ENCODE data around the gene TEX48.

Gene TEX48

GRCh38 chr9:114631166-114631565, 50.8 kb downstream of the TEX48 start:
- Histone ChIP-seq H3K27me3 (ENCODE audit: control insufficient read depth in 5 of 5, insufficient read depth in 4 of 5, low read length in 5 of 5) (no peaks in the 10 kb centered on the region), H3K36me3 (ENCODE audit: control insufficient read depth in 5 of 5, insufficient read depth in 5 of 5, low read length in 5 of 5) (peaks cover 21 to 90% (median 76%) of the 10 kb centered on the region in 5 donors), H3K9ac (ENCODE audit: low read length in 5 of 5) (no peak overlapping the region), H3K4me1 (ENCODE audit: control insufficient read depth in 5 of 5, insufficient read depth in 5 of 5, low read length in 5 of 5) (peaks cover 0 to 12% (median 4%) of the 10 kb centered on the region in 5 donors), H3K27ac (ENCODE audit: low read depth, low read length) (no peak overlapping the region), H3K4me3 (ENCODE audit: low read depth in 1 of 5, low read length in 5 of 5) (no peak overlapping the region), H3K9me3 (ENCODE audit: control insufficient read depth in 5 of 5, low read length in 5 of 5) (no peaks in the 10 kb centered on the region)

- Histone ChIP-seq H3K4me1 (ENCODE audit: control insufficient read depth in 5 of 5, insufficient read depth in 5 of 5, low read length in 5 of 5) (peaks cover 0 to 12% (median 4%) of the 10 kb centered on the region in 5 donors), H3K4me3 (ENCODE audit: low read depth in 1 of 5, low read length in 5 of 5) (no peak overlapping the region), H3K9me3 (ENCODE audit: control insufficient read depth in 5 of 5, low read length in 5 of 5) (no peaks in the 10 kb centered on the region), H3K9ac (ENCODE audit: low read length in 5 of 5) (no peak overlapping the region), H3K27me3 (ENCODE audit: control insufficient read depth in 5 of 5, insufficient read depth in 4 of 5, low read length in 5 of 5) (no peaks in the 10 kb centered on the region), H3K36me3 (ENCODE audit: control insufficient read depth in 5 of 5, insufficient read depth in 5 of 5, low read length in 5 of 5) (peaks cover 21 to 79% (median 66%) of the 10 kb centered on the region in 5 donors), H3K27ac (ENCODE audit: low read depth, low read length) (no peak overlapping the region)
Observed at GRCh38 chr9:114629563-114630090, 52.4 kb downstream of the TEX48 start.

GRCh38 chr9:114627553-114627952, 54.4 kb downstream of the TEX48 start:
- Histone ChIP-seq H3K9me3 (ENCODE audit: control insufficient read depth in 5 of 5, low read length in 5 of 5) (no peaks in the 10 kb centered on the region), H3K4me1 (ENCODE audit: control insufficient read depth in 5 of 5, insufficient read depth in 5 of 5, low read length in 5 of 5) (peaks cover 0 to 15% (median 2%) of the 10 kb centered on the region in 5 donors), H3K27me3 (ENCODE audit: control insufficient read depth in 5 of 5, insufficient read depth in 4 of 5, low read length in 5 of 5) (no peaks in the 10 kb centered on the region), H3K4me3 (ENCODE audit: low read depth in 1 of 5, low read length in 5 of 5) (no peak overlapping the region), H3K9ac (ENCODE audit: low read length in 5 of 5) (no peak overlapping the region), H3K36me3 (ENCODE audit: control insufficient read depth in 5 of 5, insufficient read depth in 5 of 5, low read length in 5 of 5) (peaks cover 18 to 65% (median 48%) of the 10 kb centered on the region in 5 donors), H3K27ac (ENCODE audit: low read depth, low read length) (no peak overlapping the region)

GRCh38 chr9:114626415-114627020, 55.5 kb downstream of the TEX48 start:
- Histone ChIP-seq H3K4me3 (ENCODE audit: low read depth in 1 of 5, low read length in 5 of 5) (no peak overlapping the region), H3K4me1 (ENCODE audit: control insufficient read depth in 5 of 5, insufficient read depth in 5 of 5, low read length in 5 of 5) (peaks cover 0 to 25% (median 12%) of the 10 kb centered on the region in 5 donors), H3K36me3 (ENCODE audit: control insufficient read depth in 5 of 5, insufficient read depth in 5 of 5, low read length in 5 of 5) (peaks cover 18 to 58% (median 42%) of the 10 kb centered on the region in 5 donors), H3K9me3 (ENCODE audit: control insufficient read depth in 5 of 5, low read length in 5 of 5) (no peaks in the 10 kb centered on the region), H3K9ac (ENCODE audit: low read length in 5 of 5) (peak overlapping the region in 1 of 5 donors; percentile 30), H3K27ac (ENCODE audit: low read depth, low read length) (no peak overlapping the region), H3K27me3 (ENCODE audit: control insufficient read depth in 5 of 5, insufficient read depth in 4 of 5, low read length in 5 of 5) (no peaks in the 10 kb centered on the region)

GRCh38 chr9:114624677-114625076, 57.3 kb downstream of the TEX48 start:
- H3K4me3 ChIP-seq (ENCODE audit: low read depth in 1 of 5, low read length in 5 of 5) = no peak overlapping the region
- no peak overlapping the region for H3K9ac ChIP-seq (ENCODE audit: low read length in 5 of 5)
- no peaks in the 10 kb centered on the region for H3K9me3 ChIP-seq (ENCODE audit: control insufficient read depth in 5 of 5, low read length in 5 of 5)
- H3K27me3 ChIP-seq (ENCODE audit: control insufficient read depth in 5 of 5, insufficient read depth in 4 of 5, low read length in 5 of 5) = no peaks in the 10 kb centered on the region
- H3K27ac ChIP-seq (ENCODE audit: low read depth, low read length) = no peak overlapping the region
- H3K36me3 ChIP-seq (ENCODE audit: control insufficient read depth in 5 of 5, insufficient read depth in 5 of 5, low read length in 5 of 5) = peaks cover 12 to 41% (median 28%) of the 10 kb centered on the region in 5 donors
- peaks cover 0 to 25% (median 13%) of the 10 kb centered on the region in 5 donors for H3K4me1 ChIP-seq (ENCODE audit: control insufficient read depth in 5 of 5, insufficient read depth in 5 of 5, low read length in 5 of 5)

- Histone ChIP-seq H3K36me3 (ENCODE audit: control insufficient read depth in 5 of 5, insufficient read depth in 5 of 5, low read length in 5 of 5) (peaks cover 2 to 26% (median 12%) of the 10 kb centered on the region in 5 donors), H3K4me3 (ENCODE audit: low read depth in 1 of 5, low read length in 5 of 5) (no peak overlapping the region), H3K27ac (ENCODE audit: low read depth, low read length) (peak overlapping the region; percentile 50), H3K4me1 (ENCODE audit: control insufficient read depth in 5 of 5, insufficient read depth in 5 of 5, low read length in 5 of 5) (peaks cover 0 to 27% (median 17%) of the 10 kb centered on the region in 5 donors), H3K27me3 (ENCODE audit: control insufficient read depth in 5 of 5, insufficient read depth in 4 of 5, low read length in 5 of 5) (no peaks in the 10 kb centered on the region), H3K9ac (ENCODE audit: low read length in 5 of 5) (peak overlapping the region in 1 of 5 donors; percentile 47), H3K9me3 (ENCODE audit: control insufficient read depth in 5 of 5, low read length in 5 of 5) (no peaks in the 10 kb centered on the region)
Observed at GRCh38 chr9:114621975-114622609, 59.9 kb downstream of the TEX48 start.

GRCh38 chr9:114621561-114621960, 60.4 kb downstream of the TEX48 start:
- Histone ChIP-seq H3K36me3 (ENCODE audit: control insufficient read depth in 5 of 5, insufficient read depth in 5 of 5, low read length in 5 of 5) (peaks cover 2 to 21% (median 7%) of the 10 kb centered on the region in 5 donors), H3K9me3 (ENCODE audit: control insufficient read depth in 5 of 5, low read length in 5 of 5) (no peaks in the 10 kb centered on the region), H3K27me3 (ENCODE audit: control insufficient read depth in 5 of 5, insufficient read depth in 4 of 5, low read length in 5 of 5) (no peaks in the 10 kb centered on the region), H3K4me3 (ENCODE audit: low read depth in 1 of 5, low read length in 5 of 5) (no peak overlapping the region), H3K9ac (ENCODE audit: low read length in 5 of 5) (no peak overlapping the region), H3K4me1 (ENCODE audit: control insufficient read depth in 5 of 5, insufficient read depth in 5 of 5, low read length in 5 of 5) (peaks cover 3 to 30% (median 23%) of the 10 kb centered on the region in 5 donors), H3K27ac (ENCODE audit: low read depth, low read length) (no peak overlapping the region)

GRCh38 chr9:114619191-114619761, 62.7 kb downstream of the TEX48 start:
- peak overlapping the region in 1 of 5 donors; percentile 58 for H3K9ac ChIP-seq (ENCODE audit: low read length in 5 of 5)
- peaks cover 2 to 16% (median 4%) of the 10 kb centered on the region in 5 donors for H3K36me3 ChIP-seq (ENCODE audit: control insufficient read depth in 5 of 5, insufficient read depth in 5 of 5, low read length in 5 of 5)
- H3K27ac ChIP-seq (ENCODE audit: low read depth, low read length) = peak overlapping the region; percentile 2
- peak overlapping the region in 4 of 5 donors; percentile 20 to 49 (median 42) for H3K4me3 ChIP-seq (ENCODE audit: low read depth in 1 of 5, low read length in 5 of 5)
- H3K4me1 ChIP-seq (ENCODE audit: control insufficient read depth in 5 of 5, insufficient read depth in 5 of 5, low read length in 5 of 5) = peaks cover 4 to 38% (median 27%) of the 10 kb centered on the region in 5 donors
- no peaks in the 10 kb centered on the region for H3K9me3 ChIP-seq (ENCODE audit: control insufficient read depth in 5 of 5, low read length in 5 of 5)
- no peaks in the 10 kb centered on the region for H3K27me3 ChIP-seq (ENCODE audit: control insufficient read depth in 5 of 5, insufficient read depth in 4 of 5, low read length in 5 of 5)

GRCh38 chr9:114616684-114617520, 65.1 kb downstream of the TEX48 start:
- Histone ChIP-seq H3K4me1 (ENCODE audit: control insufficient read depth in 5 of 5, insufficient read depth in 5 of 5, low read length in 5 of 5) (peaks cover 11 to 52% (median 41%) of the 10 kb centered on the region in 5 donors), H3K36me3 (ENCODE audit: control insufficient read depth in 5 of 5, insufficient read depth in 5 of 5, low read length in 5 of 5) (peaks cover 2 to 14% (median 4%) of the 10 kb centered on the region in 5 donors), H3K27me3 (ENCODE audit: control insufficient read depth in 5 of 5, insufficient read depth in 4 of 5, low read length in 5 of 5) (no peaks in the 10 kb centered on the region), H3K27ac (ENCODE audit: low read depth, low read length) (peak overlapping the region; percentile 62), H3K9ac (ENCODE audit: low read length in 5 of 5) (peak overlapping the region in 4 of 5 donors; percentile 29 to 63 (median 38)), H3K9me3 (ENCODE audit: control insufficient read depth in 5 of 5, low read length in 5 of 5) (no peaks in the 10 kb centered on the region), H3K4me3 (ENCODE audit: low read depth in 1 of 5, low read length in 5 of 5) (no peak overlapping the region)

All from subcutaneous abdominal adipose tissue (tissue), 5 donors.